Heart left ventricle (tissue), 16 donors: ENCODE results near the gene OSM. TPM values are rescaled to one million over a fixed set of nuclear protein-coding genes. Genes with fewer than 3 reads are reported as not detected.
A peak's percentile ranks its signal among the peaks of the same experiment; 100 is the strongest.

Experiments used
- ATAC-seq, 4 donors: fragments of 200-7000 bp; cut with Tn5 transposase; one replicate each; pipeline ENCODE4 v1.9.1; 2020 to 2022; ENCODE audit warnings: moderate library complexity in 4 of 4, mild to moderate bottlenecking in 3 of 4, moderate number of reproducible peaks in 1 of 4
- DNase-seq, 5 donors: peaks; one replicate each; pipeline ENCODE4 v3.0.0-alpha.2; 2020
- H3K27ac ChIP-seq, 12 donors: fragments of 200-600 bp; sonication (generic) in 4 of 12; one replicate each; pipeline versions ENCODE4 v1.5.0 to v1.8.0; 2016 to 2022; ENCODE audit warnings: mild to moderate bottlenecking in 2 of 12
- H3K27me3 ChIP-seq, 9 donors: fragments of 200-600 bp; sonication (generic) in 2 of 9; one replicate each; pipeline versions ENCODE4 v1.5.1 to v1.8.0; 2016 to 2022; ENCODE audit warnings: mild to moderate bottlenecking in 3 of 9
- H3K36me3 ChIP-seq, 9 donors: fragments of 200-600 bp; sonication (generic) in 2 of 9; one replicate each; pipeline versions ENCODE4 v1.5.0 to v1.8.0; 2018 to 2022; ENCODE audit warnings: mild to moderate bottlenecking in 2 of 9
- H3K4me1 ChIP-seq, 12 donors: fragments of 200-600 bp; sonication (generic) in 4 of 12; one replicate each; pipeline versions ENCODE4 v1.5.0 to v1.8.0; 2016 to 2022; ENCODE audit warnings: mild to moderate bottlenecking in 3 of 12
- H3K4me3 ChIP-seq, 12 donors: fragments of 200-600 bp; sonication (generic) in 4 of 12; one replicate each; pipeline versions ENCODE4 v1.5.0 to v1.8.0; 2017 to 2022; ENCODE audit warnings: mild to moderate bottlenecking in 9 of 12, moderate library complexity in 4 of 12
- H3K9me3 ChIP-seq, 12 donors: fragments of 200-600 bp; sonication (generic) in 4 of 12; one replicate each; pipeline versions ENCODE4 v1.5.0 to v1.8.0; 2016 to 2022; ENCODE audit warnings: mild to moderate bottlenecking in 1 of 12
- POLR2A ChIP-seq, 2 donors: fragments of 450-650 bp; IDR thresholded peaks; one replicate each; pipeline ENCODE4 v1.6.1; 2017; ENCODE audit warnings: antibody characterized with exemption in 2 of 2, mild to moderate bottlenecking in 2 of 2, moderate library complexity in 2 of 2
- WGBS, 4 donors: extraction: QIAGEN DNeasy Blood & Tissue Kit in 2 of 4; methylation state at CpG; one replicate each; pipeline versions ENCODE4 v1.1.5 to v1.1.7; 2013 to 2018; 5-methylcytosine and 5-hydroxymethylcytosine counted together
- intact Hi-C, 10 donors: fragments of 100-400 bp; cut with DNase I; formaldehyde crosslinking; loops; one replicate each; pipeline versions ENCODE4 v1.11.1 to v1.14.2; 2022
- polyA plus RNA-seq, 2 donors: library from polyadenylated mRNA; stranded (reverse); fragments of 200-250 nt; gene quantifications; one replicate each; pipeline ENCODE4 v1.2.3, GENCODE V29; 2013
- total RNA-seq, 9 donors: library from RNA; depleted of rRNA in 2 of 9; stranded (reverse); fragments of >200 nt in 2 of 9; fragmentation: NEBNext Ultra II Directional in 3 of 9; extraction: Animal tissue kit (Norgen Biotek cat#: 25700) in 3 of 9; gene quantifications; one replicate each; pipeline versions ENCODE4 v1.1.0 to v1.2.4, GENCODE V29; 2016 to 2023
- TF ChIP-seq, protein P1 (sequence below), 12 donors: fragments of 200-600 bp; sonication (generic) in 4 of 12; IDR thresholded peaks; one replicate each; pipeline versions ENCODE4 v1.5.0 to v1.8.0; 2018 to 2022; ENCODE audit warnings: antibody characterized with exemption in 12 of 12, mild to moderate bottlenecking in 5 of 12
- donor health status: ischemic (EF 13 %, LVEDD 7.1; RV severe dilation, severe dysfunction).
- donor health status: healthy with polysubstance abuse.
- donor health status: DM: no; HTN: yes; CAD: no.
- donor health status: DM: no; HTN: no; CAD: no.
- donor health status: ischemic (EF 25% LVEDD 6.9; RV normal size, moderate dysfunction).
- donor health status: ischemic (EF 25% LVEDD 5.7; RV mildly dilated, moderate dysfunction).
- donor health status: healthy.
- donor health status: DM: yes; HTN: yes; CAD: no.
- donor health status: ischemic (EF 35%, LVEDD 5.7; RV mildly dilated, moderate dysfunction).
- donor health status: nonischemic (EF 11% LVEDD 7.7; RV severe dilation, severe dysfunction).
- donor health status: DM: yes; HTN: yes; CAD: no.
- donor health status: PGD.
- donor health status: ischemic (EF 29% LVEDD 5.4; RV normal size, mild dysfunction).
- donor health status: nonischemic (EF 23%, LVEDD 6.1; RV moderate dilation, normal function).

The OSM gene
- total and polyA plus RNA-seq, 11 donors, result 0.17 to 5.0 (median 0.27) TPM; not detected in 2

DNA sequence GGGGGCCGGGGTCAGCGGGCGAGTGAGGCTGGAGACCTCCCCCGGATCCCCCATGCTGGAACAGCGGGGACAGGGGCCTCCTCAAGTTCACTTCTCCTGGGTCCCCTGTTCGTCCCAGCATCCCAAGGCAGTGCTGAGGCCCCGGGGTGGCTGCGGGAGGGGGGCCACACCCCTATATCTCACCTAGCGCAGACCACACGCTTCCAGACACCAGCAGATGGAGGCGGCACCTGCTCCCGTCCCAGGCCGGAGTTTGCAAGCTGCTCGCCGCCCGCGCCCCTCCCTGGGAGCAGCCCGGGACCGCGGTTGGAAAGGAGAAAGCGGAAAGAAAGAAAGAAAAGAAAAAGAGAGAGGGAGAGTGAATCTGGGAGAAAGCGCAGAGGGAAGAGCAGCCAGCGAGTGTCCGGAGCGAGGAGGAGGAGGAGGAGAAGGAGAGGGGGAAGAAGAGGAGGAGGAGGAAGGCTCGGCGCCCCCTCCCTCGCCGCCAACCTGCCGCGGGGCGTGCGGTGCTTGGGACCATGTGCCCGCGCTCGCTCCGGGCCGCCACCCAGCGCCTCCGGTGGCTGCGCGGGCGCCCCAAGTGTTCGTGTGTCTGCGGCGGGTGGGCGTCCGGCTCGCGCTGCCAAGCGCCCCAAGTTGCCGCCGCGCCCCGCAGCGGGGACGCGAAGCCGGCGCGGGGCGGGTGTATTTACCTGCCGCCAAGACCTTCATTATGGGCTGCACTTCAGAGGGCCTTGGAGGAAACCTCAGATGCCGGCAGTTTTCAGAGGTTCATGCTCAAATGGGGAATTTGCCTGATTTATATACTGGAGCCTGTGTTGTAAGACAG is 20.5 kb downstream of the OSM start, which contains the start of gene LIF:
Gene LIF, minus strand, starts transcription at position 775 of the 829 bp plus-strand sequence. Its CDS starts 64 bp downstream, at position 711.
- Histone ChIP-seq H3K4me1 (peaks cover 0 to 32% (median 12%) of the 10 kb centered on the region in 12 donors), H3K36me3 (no peaks in the 10 kb centered on the region), H3K4me3 (peak within 1 kb of the TSS; percentile 0 to 62 (median 45)), H3K27ac (peak within 1 kb of the TSS in 3 of 12 donors; percentile 22 to 64 (median 23)), H3K9me3 (no peaks in the 10 kb centered on the region), H3K27me3 (peaks cover 10 to 68% (median 31%) of the 10 kb centered on the region in 9 donors)
- ATAC-seq (peak in 1 of 4 donors; percentile 27), DNase-seq (no peak)
- intact Hi-C loops, result loop anchor here in 2 of 10 donors (5.0 kb wide), 2 partner anchors 34 to 39 kb away; no protein-coding TSS in a partner anchor
- 1 to 2% (median 1%) methylated on average over 43 to 64 of the region's 64 CpGs for WGBS, 4 donors
- TF ChIP-seq, protein P1, sequence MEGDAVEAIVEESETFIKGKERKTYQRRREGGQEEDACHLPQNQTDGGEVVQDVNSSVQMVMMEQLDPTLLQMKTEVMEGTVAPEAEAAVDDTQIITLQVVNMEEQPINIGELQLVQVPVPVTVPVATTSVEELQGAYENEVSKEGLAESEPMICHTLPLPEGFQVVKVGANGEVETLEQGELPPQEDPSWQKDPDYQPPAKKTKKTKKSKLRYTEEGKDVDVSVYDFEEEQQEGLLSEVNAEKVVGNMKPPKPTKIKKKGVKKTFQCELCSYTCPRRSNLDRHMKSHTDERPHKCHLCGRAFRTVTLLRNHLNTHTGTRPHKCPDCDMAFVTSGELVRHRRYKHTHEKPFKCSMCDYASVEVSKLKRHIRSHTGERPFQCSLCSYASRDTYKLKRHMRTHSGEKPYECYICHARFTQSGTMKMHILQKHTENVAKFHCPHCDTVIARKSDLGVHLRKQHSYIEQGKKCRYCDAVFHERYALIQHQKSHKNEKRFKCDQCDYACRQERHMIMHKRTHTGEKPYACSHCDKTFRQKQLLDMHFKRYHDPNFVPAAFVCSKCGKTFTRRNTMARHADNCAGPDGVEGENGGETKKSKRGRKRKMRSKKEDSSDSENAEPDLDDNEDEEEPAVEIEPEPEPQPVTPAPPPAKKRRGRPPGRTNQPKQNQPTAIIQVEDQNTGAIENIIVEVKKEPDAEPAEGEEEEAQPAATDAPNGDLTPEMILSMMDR (IDR thresholded peaks at IDR 0.05), result peak in 2 of 12 donors; percentile 8 to 16
- no peak for TF ChIP-seq POLR2A (IDR thresholded peaks at IDR 0.05)

DNA sequence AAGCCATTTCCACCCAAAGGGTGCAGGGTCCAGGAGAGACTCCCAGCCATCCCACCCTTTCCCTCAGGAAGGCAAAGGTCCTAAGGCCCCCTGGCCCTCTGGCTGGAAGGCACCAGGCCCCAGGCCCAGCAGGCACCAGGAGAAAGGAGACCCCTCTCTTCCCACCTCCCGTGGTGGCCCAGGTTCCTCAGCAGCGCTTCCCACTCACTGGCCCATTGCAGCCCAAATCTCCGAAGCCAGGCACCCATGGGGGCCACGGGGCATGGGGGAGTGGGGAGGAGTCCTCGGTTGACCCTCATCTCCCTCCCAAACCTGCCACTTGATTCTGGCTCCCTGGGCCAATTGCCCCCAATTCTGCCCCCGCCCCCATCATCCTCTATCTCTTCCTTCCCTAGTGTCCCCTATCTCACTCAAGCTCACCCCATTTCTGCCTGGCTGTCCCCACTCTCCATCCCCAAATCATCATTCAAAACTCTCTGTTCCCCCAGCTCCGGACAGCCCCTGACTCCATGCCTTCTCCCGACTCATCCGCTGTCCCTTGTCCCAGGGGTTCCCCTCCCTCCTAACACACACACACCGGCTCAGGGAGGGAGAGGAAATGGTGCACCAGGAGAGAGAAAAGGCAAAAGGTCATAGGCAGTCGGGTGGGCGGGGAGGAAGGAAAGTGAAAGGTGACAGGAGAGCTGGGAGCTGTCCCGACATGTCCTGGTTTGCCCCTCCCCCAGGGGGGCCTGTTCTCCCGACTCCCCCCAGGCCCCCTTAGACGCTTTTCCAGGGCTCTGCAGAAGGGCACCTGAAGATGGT is 21.3 kb downstream of the OSM start:
- 35 to 44% (median 43%) methylated on average over 14 to 15 of the region's 15 CpGs for WGBS, 4 donors
- peaks cover 0 to 30% (median 12%) of the 10 kb centered on the region in 12 donors for H3K4me1 ChIP-seq
- H3K36me3 ChIP-seq, result no peaks in the 10 kb centered on the region
- ATAC-seq (no peak), DNase-seq (no peak)
- TF ChIP-seq, protein P1 (IDR thresholded peaks at IDR 0.05), result no peak
- TF ChIP-seq POLR2A (IDR thresholded peaks at IDR 0.05), result no peak
- no peaks in the 10 kb centered on the region for H3K9me3 ChIP-seq
- H3K27ac ChIP-seq, result peak overlapping the region in 2 of 12 donors; percentile 23 to 64
- H3K27me3 ChIP-seq, result peaks cover 10 to 66% (median 31%) of the 10 kb centered on the region in 9 donors
- H3K4me3 ChIP-seq, result peak overlapping the region in 10 of 12 donors; percentile 21 to 62 (median 48)
- intact Hi-C loops, result loop anchor here in 2 of 10 donors (5.0 kb wide), 2 partner anchors 33 to 38 kb away; no protein-coding TSS in a partner anchor

DNA sequence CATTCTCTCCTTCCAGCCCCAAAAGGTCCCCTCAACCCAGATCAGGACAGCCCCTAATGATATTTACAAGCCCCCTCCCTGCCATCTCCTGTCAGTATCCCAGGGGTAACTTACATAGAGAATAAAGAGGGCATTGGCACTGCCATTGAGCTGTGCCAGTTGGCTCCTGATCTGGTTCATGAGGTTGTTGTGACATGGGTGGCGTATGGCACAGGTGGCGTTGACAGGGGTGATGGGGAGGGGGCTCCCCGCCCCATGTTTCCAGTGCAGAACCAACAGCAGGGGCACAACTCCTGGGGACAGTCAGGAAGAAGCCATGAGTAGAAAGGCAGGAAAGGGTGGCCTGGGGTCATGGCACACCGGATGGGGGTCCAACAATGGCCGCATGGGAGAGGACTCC is 22.0 kb downstream of the OSM start:
- intact Hi-C loops, result loop anchor here in 2 of 10 donors (5.0 kb wide), 2 partner anchors 32 to 37 kb away; no protein-coding TSS in a partner anchor
- Histone ChIP-seq H3K9me3 (no peaks in the 10 kb centered on the region), H3K36me3 (no peaks in the 10 kb centered on the region), H3K27me3 (peaks cover 10 to 68% (median 31%) of the 10 kb centered on the region in 9 donors), H3K4me1 (peaks cover 0 to 30% (median 12%) of the 10 kb centered on the region in 12 donors), H3K4me3 (peak overlapping the region in 1 of 12 donors; percentile 62), H3K27ac (no peak overlapping the region)
- 89 to 97% (median 93%) methylated on average over 5 of the region's 5 CpGs for WGBS, 4 donors
- TF ChIP-seq POLR2A (IDR thresholded peaks at IDR 0.05), result no peak
- TF ChIP-seq, protein P1 (IDR thresholded peaks at IDR 0.05), result no peak
- DNase-seq (no peak), ATAC-seq (no peak)
